Measurements from ENCODE around the gene PCSK6.

DNA sequence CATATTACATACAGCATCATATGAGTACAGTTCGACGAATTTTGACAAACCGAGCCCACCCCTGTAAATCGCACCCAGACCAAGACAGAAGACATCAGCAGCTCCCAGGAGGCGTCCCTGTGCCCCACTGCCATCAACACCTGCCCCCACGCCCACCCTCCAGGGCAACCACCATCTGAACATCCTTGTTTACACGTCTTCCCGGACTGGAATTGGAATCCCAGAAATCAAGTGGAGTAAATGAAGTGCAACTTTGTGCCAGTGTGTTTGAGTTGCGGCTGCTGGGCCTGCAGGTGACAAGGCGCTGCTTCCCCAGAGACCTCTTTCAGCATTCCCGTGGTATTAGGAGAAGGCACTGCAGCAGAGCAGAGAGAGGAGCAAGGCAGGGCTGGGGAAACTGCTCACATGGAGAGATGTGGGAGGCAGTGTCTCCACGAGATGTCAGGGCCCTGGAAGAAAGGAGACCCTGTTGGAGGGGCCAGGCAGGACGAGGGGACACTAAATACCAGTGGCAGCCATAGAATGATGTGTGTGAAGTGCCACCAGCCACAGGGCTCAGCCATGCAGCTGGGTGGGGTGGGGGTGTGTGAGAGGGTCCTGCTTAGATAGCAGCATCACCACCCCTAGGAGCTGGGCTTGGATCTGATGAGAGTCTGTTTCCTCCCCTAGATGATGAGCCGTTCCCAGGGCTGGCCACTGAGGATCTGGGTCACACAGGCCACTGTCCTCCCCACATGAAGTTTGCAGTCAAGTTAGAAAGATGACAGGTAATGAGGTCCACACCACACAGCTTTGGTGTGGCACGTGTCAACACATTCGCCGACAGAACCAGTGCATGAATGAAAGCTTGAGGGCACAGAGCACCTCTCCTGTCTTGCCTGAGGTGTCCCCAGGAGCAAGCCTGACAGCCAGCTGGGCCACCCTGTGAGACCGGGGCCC, 33.4 kb upstream of the PCSK6 start:
- TF ChIP-seq, protein P1, sequence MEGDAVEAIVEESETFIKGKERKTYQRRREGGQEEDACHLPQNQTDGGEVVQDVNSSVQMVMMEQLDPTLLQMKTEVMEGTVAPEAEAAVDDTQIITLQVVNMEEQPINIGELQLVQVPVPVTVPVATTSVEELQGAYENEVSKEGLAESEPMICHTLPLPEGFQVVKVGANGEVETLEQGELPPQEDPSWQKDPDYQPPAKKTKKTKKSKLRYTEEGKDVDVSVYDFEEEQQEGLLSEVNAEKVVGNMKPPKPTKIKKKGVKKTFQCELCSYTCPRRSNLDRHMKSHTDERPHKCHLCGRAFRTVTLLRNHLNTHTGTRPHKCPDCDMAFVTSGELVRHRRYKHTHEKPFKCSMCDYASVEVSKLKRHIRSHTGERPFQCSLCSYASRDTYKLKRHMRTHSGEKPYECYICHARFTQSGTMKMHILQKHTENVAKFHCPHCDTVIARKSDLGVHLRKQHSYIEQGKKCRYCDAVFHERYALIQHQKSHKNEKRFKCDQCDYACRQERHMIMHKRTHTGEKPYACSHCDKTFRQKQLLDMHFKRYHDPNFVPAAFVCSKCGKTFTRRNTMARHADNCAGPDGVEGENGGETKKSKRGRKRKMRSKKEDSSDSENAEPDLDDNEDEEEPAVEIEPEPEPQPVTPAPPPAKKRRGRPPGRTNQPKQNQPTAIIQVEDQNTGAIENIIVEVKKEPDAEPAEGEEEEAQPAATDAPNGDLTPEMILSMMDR (IDR thresholded peaks at IDR 0.05) = no peak
- no peak for TF ChIP-seq POLR2A (IDR thresholded peaks at IDR 0.05)

Data from Peyer's patch (tissue), 4 donors.